K562 (cell line): ENCODE measurements around the gene PMM1. TPM values are rescaled to one million over a fixed set of nuclear protein-coding genes. Genes with fewer than 3 reads are reported as not detected.

ENCODE experiments used
- CHAMP1 ChIP-seq: fragments of 450-650 bp; IDR thresholded peaks from 2 replicates; pipeline ENCODE4 v1.6.1; 2016; ENCODE audit warnings: mild to moderate bottlenecking
- EZH2 ChIP-seq: IDR thresholded peaks from 2 replicates; pipeline ENCODE4 v1.6.1; 2012; ENCODE audit warnings: low read depth, mild to moderate bottlenecking, inconsistent platforms, low read length, borderline replicate concordance
- IRF9 ChIP-seq: fragments of 450-650 bp; IDR thresholded peaks from 2 replicates; pipeline ENCODE4 v1.6.1; 2016; ENCODE audit warnings: missing biosample characterization, missing genetic modification characterization
- MEIS2 ChIP-seq: fragments of 450-650 bp; IDR thresholded peaks from 2 replicates; pipeline ENCODE4 v1.6.1; 2014; ENCODE audit warnings: mild to moderate bottlenecking; ENCODE audit not compliant: partially characterized antibody
- MITF ChIP-seq: IDR thresholded peaks from 2 replicates; pipeline ENCODE4 v1.6.1; 2014; ENCODE audit warnings: antibody characterized with exemption
- NR2C2 ChIP-seq, 2 experiments: fragments of 200-800 bp in 1 of 2; sonication (Bioruptor generic) in 1 of 2; sonication (generic) in 1 of 2; formaldehyde crosslinking in 1 of 2; IDR thresholded peaks; 2 replicates each; pipeline versions ENCODE4 v1.6.1 to v1.8.0; 2016 to 2022; ENCODE audit warnings: mild to moderate bottlenecking in 1 of 2, missing compliant biosample characterization in 1 of 2, missing genetic modification characterization in 1 of 2, missing genetic modification reagents in 1 of 2
- PCBP2 ChIP-seq: fragments of 200-400 bp; formaldehyde crosslinking; IDR thresholded peaks from 2 replicates; pipeline ENCODE4 v1.6.1; 2018; ENCODE audit warnings: low read length, low read depth, mild to moderate bottlenecking, moderate library complexity; ENCODE audit not compliant: poor library complexity, severe bottlenecking
- RBM17 ChIP-seq: fragments of 200-400 bp; formaldehyde crosslinking; IDR thresholded peaks from 2 replicates; pipeline ENCODE4 v1.6.1; 2017; ENCODE audit warnings: low read depth, mild to moderate bottlenecking, low read length, borderline replicate concordance
- RCOR1 ChIP-seq, 2 experiments: IDR thresholded peaks; 2 replicates each; pipeline ENCODE4 v1.6.1; 2012; ENCODE audit warnings: low read depth in 2 of 2, low read length in 2 of 2, borderline replicate concordance in 1 of 2, improper control_type of control experiment in 1 of 2
- STAT5B ChIP-seq: fragments of 250-450 bp; sonication (Bioruptor Pico); IDR thresholded peaks from 2 replicates; pipeline ENCODE4 v1.8.0; 2021; ENCODE audit warnings: mild to moderate bottlenecking, inconsistent platforms
- TAF1 ChIP-seq: IDR thresholded peaks from 2 replicates; pipeline ENCODE4 v1.6.1; 2011; ENCODE audit warnings: mild to moderate bottlenecking, low read length, moderate library complexity; ENCODE audit not compliant: insufficient read depth, control insufficient read depth, severe bottlenecking; ENCODE audit errors: extremely low read depth
- TGIF2 ChIP-seq: sonication (generic); formaldehyde crosslinking; IDR thresholded peaks from 2 replicates; pipeline ENCODE4 v1.8.1; 2022; ENCODE audit warnings: mild to moderate bottlenecking, missing genetic modification reagents, moderate library complexity
- ZNF311 ChIP-seq: fragments of 250-450 bp; sonication (Bioruptor Pico); IDR thresholded peaks from 2 replicates; pipeline ENCODE4 v1.4.0; 2020; ENCODE audit warnings: mild to moderate bottlenecking, moderate library complexity
- ZNF512 ChIP-seq: IDR thresholded peaks from 2 replicates; pipeline ENCODE4 v1.6.1; 2016; ENCODE audit warnings: missing genetic modification characterization, missing compliant biosample characterization
- ZNF518B ChIP-seq: fragments of 250-450 bp; sonication (Bioruptor Pico); IDR thresholded peaks from 2 replicates; pipeline ENCODE4 v1.5.0; 2021; ENCODE audit warnings: mild to moderate bottlenecking, moderate library complexity
- ZNF785 ChIP-seq: fragments of 250-450 bp; sonication (Bioruptor Pico); IDR thresholded peaks from 2 replicates; pipeline ENCODE4 v1.4.0; 2020; ENCODE audit warnings: mild to moderate bottlenecking
- polyA plus RNA-seq, 8 experiments: library from polyadenylated mRNA; depleted of rRNA in 4 of 8; stranded (reverse) in 5 of 8; unstranded in 3 of 8; fragments of >200 nt; fragmentation: Nextera tagmentation in 2 of 8; fragmentation: Illumina TruSeq in 1 of 8; extraction: Ambion mirVana in 2 of 8; extraction: Trizol in 1 of 8; gene quantifications; 2 replicates each; pipeline versions ENCODE4 v1.2.1 to v1.2.3, GENCODE V29; 2011 to 2014; ENCODE audit warnings: inconsistent platforms in 1 of 8, missing spikeins in 1 of 8
- total RNA-seq, 7 experiments: library from RNA; depleted of rRNA in 6 of 7; stranded (reverse); fragments of >200 nt in 6 of 7; fragmentation: Illumina TruSeq in 2 of 7; extraction: Trizol in 2 of 7; gene quantifications; 2 replicates each; pipeline versions ENCODE4 v1.2.1 to v1.2.3, GENCODE V29; 2011 to 2021; ENCODE audit warnings: low replicate concordance in 1 of 7

Gene PMM1
- total and polyA plus RNA-seq, 9 of the 15 experiments (the other 6 are each of a cell fraction or from before 2014, with no cell fraction given): 10.2 to 31.7 (median 20.3) TPM

GRCh38 chr22:41565403-41566054 is 24.1 kb downstream of the PMM1 start (continued):
- no peak for TF ChIP-seq CHAMP1
- TF ChIP-seq IRF9 (tag): no peak
- no peak for TF ChIP-seq NR2C2 (CRISPR knock-in tag; IDR thresholded peaks at IDR 0.05)
- TF ChIP-seq NR2C2 (tag; IDR thresholded peaks at IDR 0.05): peak; percentile 65; the same call in 1 of the 2 replicates
- TF ChIP-seq TAF1: no peak
- TF ChIP-seq ZNF311 (CRISPR knock-in tag): no peak
- TF ChIP-seq EZH2: no peak
- peak; percentile 21; the same call in 1 of the 2 replicates for TF ChIP-seq MITF
- no peak for TF ChIP-seq RBM17
- TF ChIP-seq MEIS2: peak; percentile 38
- no peak for TF ChIP-seq ZNF518B (CRISPR knock-in tag)
- no peak for TF ChIP-seq PCBP2
- TF ChIP-seq TGIF2: no peak
- no peak for TF ChIP-seq ZNF512
- TF ChIP-seq ZNF785: no peak
- peak in 1 of 2 experiments; percentile 14; a peak in 1 of 4 replicates for TF ChIP-seq RCOR1 (IDR thresholded peaks at IDR 0.05; ENCODE audit: borderline replicate concordance in 1 of 2, low read depth in 2 of 2, low read length in 2 of 2)
- no peak for TF ChIP-seq STAT5B (CRISPR knock-in tag)
